Fibroblast of skin of abdomen (primary cell): ENCODE results near the gene POFUT2.

ENCODE experiments used
- DNase-seq: peaks from one replicate; pipeline ENCODE4 v3.0.0-alpha.2; 2013

POFUT2 gene

DNA sequence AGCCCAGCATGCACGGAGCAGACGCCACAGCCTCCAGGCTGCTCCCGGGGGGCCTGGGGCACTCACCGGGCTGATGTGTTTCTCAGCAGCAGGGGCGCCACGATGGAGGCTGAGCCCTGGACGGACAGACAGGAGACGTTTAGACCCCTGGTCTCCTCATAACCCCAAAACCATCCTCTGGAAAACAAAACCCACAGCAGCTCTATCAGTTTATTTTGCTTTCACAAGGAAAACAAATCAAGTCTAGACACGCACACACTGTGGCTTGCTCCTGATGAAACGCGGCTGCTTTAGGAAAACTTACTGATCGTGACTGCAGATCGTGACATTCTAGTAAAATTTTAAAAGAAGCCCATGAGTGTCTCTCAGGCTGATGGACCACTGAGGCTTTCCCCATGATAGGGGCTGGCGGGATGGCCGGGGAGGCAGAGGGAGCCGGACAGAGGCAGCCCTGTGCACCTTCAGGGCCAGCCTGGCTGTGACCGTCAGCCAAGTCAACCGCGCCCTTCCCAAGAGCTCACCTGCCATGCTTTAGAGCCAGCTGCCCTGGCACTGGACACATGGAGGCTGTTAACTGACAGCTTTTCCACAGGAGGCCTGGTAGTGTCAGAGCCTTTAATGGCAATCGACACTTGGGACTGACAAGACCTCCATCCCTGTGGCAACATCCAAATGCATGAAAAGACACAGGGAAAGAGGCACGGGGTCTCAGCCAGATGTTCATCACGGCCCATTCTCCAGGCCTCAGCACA, 5.2 kb downstream of the POFUT2 start:
- DNase-seq, result no peak

DNA sequence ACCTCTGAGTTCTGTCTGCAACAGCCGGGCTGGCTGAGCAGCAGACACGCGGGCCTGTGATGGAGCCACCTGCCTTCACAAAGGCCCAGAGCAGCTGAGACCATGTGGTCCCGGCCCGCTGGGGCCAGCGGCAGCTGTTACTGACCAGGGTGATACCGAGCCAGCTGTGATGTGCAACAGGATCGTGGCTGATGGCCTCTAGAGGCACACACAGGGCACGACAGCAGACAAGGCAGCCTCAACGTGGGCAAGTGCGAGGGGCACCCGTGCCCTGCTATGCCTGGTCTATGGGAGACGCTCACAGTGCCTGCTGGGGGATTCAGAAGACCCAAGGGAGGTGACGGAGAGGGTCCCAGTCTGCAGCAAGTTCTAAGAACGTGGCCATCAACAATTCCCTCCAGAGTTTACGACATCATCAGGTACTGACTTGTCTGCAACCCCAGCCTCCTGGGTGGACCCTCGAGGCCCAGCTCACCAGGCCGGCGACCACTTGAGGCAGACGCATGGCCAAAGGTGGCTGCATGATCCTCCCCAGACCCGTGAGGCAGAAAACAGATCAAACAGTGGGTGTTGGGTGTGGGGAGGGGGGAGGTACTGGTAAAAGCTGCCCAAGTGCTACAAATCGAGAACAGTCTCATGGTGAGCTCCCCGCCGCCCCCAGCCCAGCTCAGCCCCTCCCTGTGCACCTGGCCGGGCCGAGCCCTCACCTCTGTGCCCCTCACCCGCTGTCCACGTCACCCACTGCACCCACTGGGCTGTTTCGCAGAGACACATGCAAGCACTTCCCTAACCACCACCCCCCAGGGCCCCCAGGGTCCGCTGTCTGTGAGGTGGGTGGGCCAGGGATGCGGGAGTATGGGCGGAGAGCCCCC, 6.0 kb downstream of the POFUT2 start:
- no peak for DNase-seq

DNA sequence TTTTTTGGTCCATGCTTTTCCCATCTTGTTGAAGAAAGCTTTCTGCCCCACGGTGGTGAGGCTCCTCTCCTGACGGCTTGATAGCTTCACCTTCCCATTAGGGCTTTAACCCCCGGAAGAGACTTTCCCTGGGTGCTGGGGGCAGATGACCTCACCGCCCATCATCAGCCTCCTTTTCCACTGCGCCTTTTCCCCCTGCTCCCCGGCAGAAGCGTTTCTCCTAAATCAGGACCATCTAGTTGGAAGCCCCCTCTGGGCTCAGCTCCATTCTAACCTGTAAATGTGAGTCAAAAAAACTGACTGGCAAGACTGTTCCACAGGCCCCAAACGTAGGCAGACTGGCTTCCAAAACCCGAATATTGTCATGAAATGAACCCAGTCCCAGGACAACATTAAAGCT, 6.7 kb downstream of the POFUT2 start:
- DNase-seq, result no peak

DNA sequence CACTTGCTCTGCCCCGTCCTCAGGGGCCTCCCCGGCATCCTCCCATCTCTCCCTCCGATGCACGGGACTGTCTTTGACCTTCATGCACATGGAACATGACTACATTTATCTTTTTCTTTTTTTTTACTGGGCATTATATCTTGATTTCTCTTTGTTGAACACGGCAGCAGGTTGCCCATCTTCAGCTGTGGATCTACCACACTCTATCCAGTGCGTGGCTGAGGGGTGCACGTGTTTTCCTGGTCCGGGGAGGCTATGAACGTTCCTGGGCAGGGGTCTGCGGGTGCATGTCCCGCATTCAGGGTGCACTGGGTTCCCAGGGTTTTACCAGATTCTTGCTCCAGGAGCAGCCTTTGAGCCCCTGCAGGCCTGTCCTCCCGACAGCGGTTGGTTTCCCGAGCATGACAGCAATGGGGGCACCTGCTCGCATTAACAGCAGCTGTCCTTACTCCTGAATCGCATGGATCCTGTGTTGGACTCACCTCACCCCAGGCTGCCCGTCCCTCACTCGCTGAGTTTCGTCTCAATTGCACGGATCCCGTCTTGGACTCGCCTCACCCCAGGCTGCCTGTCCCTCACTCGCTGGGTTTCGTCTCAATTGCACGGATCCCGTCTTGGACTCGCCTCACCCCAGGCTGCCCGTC, 7.4 kb downstream of the POFUT2 start:
- no peak for DNase-seq

DNA sequence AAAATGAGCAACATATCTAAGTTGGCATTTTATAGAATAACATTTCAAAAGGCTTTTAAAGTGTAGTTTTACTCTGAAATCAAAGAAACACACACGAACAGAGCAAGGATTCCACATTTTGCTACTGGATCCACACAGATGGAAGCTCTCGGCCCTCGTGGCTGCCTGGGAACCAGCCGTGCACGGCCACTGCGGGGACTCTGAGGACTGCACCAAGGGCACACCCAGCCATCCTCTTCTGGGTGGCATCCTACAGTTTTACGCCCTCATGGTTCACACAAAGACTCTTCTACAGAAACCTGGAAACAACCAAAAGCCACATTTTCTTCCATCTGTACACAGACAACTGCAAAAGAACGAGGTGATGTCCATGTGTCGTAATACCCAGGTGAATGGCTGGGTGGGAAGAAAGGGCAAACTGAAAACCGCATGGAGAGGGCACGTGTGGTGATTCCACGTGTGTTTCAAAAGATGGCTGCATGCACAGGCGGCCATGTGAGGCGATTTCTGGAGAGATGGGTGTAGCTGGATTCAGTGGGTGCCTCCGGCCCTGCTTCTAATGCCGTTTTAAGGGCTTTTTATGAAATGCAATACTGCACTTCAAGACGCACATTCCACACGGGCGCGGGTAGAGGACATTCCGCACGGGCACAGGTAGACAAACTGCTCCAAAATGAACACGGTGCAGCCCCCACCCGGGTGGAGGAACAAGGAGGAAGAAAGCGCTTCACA, 8.1 kb downstream of the POFUT2 start:
- DNase-seq, result no peak

DNA sequence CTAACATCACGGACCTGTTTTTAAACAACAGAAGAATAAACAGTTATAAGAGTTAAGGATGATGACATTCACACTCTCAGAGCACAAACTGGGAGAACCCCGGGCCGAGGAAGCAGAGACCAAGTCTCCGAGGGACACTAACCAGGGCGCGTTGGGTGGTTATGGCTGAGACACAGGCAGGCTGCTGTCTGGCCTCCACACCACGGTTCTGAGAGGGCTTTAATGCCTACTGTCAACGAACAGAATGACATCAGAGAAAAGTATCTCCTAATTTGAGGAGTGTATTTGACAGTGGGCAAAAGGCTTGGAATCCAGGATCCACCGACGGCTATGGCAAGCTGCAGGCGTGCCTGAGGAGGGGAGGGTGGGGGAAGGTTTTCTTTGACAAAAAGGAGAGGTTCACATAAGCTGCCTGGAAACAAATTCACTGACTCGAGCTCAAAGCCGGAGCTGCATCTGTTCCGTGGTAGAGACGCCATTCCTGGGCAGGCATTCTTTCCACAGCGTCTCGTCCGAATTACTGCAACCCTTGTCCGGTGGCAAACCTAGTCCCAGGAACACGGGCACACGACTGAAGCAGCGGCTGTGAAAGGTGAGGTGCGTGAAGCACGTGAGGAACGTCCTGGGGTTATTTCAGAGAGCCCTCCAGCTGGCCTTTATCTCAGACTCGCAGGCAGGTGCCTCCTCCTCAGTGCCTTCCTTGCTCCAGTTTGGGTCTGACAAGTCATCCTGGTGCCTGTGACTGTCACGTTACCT, 9.4 kb downstream of the POFUT2 start:
- DNase-seq, result no peak

DNA sequence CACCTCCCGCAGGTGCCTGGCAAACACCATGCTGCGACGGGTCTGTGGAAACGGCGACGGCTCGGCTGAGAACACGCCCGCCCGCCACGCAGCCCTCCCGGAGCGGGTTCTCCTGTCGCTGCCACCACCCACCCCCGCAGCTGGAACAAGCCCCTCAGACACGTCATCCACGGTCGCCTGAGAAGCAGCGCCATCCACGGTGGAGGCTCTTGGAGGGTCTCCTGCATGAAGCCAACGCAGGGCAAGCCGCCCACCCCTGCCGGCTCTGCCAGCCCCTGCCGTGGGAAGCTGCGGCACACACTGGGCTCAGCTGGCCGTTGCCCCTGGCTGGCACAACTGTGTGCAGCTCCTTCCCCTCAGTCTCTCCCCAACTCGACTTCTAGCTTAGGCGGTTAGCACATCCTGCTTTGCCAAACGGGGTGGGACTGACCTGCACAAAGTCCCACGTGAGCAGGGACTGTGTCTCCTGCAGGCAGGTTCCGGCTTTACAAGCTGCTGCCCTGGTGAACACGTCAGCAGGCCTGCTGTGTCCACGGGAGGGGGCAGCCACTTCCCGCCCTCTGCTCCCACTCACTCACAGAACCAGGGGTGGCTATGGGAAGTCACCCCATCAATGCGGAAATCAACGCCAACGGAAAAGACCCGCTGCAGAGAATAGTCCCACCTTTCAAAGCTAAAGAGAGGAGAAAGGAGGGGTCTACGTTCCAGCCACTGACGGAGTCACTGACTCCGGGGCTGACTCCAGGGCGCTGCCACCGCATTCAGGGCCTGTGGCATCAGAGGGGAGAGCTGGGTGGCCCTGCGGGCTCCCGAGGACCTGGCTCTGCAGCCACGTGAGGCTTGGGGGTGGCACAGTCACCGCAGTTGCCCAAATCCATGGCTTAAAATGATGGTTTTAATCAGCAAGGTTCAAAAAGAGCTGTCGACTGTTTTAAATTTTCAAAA, 10.3 kb downstream of the POFUT2 start:
- no peak for DNase-seq

DNA sequence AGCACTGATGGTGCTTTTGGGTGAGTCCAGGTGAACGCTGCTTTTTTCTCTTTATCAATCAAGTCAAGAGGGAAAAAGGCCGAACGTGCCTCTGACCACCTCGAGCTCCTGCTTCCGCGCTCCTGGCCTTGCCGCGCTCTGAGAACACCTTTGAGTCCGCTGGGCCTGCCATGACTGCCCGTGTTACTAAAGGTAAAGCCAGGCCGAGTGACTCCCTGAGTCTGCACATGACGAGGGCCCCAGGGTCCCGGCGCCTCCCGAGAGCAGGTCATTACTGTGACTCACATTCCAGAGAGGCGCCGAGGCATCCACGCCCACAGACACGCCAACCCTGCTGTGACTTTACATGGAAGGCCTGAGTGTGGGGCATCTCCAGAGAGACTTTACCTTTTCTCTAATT, 11.1 kb downstream of the POFUT2 start:
- no peak for DNase-seq

DNA sequence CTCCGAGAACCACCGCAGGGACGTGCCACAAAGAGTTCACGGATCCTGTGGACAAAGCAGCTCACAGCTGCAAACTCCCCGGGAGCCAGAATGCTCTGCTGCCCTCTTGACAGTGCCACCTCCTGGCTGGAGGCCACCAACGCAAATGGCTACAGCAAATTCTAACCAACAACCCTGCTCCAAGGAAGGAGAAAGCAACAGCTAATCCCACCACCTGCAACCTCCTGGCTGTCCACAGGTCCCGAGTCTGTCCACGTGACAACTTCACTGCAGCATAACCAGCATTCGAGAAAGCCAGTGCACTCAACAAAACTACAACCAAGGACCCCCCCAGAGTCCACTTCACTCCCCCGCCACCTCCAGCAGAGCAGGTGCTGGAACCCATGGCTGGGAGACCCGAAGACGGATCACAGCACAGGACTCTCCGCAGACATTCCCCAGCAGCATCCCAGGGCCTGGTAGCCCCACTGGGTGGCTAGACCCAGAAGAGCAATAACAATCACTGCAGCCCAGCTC, 17.3 kb downstream of the POFUT2 start:
- DNase-seq, result no peak

DNA sequence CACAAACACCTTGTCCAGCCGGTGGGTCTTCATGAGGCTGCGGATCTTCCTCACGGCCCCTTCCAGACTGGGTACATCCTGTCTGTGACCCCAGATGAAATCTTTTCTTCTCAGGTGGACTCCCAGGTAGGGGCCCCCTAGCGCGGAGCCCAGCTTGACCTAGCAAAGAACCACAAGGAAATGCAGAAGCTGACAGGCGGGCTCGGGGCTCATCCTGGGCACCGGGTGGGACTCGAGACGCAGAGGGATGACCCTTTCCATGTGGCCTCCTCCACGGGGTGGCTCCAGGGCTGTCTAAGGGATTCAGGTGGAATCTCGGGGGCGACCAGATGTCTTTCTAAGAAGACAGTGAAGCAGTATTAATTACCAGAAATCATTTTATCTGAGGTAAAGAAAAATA, 17.8 kb downstream of the POFUT2 start:
- no peak for DNase-seq

DNA sequence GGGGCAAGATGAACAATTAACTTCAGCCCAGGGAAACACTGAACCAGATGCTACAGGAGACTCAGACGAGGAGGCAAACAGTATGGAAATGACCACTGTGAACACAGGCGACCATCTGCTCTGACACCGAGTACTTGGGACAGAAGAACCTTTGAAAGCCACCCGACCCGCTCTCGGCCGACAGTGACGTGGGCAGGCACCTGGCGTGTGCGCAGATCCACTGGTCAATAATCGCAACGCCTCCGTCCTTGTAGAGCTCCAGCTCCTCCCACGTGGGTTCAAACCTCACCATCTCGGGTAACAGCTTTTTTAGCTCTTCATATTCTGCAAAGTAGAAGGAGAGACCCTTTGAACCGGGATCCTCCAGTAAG, 20.3 kb downstream of the POFUT2 start:
- no peak for DNase-seq

DNA sequence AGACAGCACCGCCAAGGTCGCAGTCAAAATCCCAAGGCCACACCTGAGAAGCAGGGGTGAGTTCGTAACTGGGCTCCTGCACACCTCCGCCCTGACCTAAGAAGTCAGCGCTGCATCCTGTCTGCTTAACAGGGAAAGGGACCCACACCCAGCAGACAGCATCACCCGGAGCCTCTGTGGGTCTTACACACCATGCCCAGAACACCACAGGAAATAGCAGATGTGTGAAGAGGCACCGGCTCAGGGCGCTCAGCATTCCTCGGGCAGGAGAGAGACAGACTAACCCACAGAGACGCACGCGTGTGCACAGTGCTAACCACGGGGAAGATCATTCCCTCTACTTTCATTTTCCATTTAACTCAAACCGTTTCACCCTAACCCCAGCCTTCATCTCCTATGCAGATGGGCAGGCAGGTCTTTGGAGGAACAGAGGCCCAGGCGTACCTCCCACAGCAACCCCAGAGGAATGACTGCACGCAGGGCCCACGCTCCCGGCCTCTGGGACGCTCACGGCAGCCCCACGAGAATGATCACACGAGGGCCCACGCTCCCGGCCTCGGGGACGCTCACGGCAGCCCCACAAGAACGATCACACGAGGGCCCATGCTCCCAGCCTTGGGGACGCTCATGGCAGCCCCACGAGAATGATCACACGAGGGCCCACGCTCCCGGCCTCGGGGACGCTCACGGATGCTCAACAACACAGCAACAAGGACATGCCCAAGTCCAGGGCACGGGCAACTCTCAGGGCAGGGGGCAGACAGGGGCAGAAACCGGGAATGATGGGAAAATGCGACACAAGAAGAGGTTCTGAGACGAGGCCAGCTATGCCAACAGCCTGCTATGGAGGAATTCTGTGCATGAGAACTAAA, 20.9 kb downstream of the POFUT2 start:
- peak; percentile 53 for DNase-seq

DNA sequence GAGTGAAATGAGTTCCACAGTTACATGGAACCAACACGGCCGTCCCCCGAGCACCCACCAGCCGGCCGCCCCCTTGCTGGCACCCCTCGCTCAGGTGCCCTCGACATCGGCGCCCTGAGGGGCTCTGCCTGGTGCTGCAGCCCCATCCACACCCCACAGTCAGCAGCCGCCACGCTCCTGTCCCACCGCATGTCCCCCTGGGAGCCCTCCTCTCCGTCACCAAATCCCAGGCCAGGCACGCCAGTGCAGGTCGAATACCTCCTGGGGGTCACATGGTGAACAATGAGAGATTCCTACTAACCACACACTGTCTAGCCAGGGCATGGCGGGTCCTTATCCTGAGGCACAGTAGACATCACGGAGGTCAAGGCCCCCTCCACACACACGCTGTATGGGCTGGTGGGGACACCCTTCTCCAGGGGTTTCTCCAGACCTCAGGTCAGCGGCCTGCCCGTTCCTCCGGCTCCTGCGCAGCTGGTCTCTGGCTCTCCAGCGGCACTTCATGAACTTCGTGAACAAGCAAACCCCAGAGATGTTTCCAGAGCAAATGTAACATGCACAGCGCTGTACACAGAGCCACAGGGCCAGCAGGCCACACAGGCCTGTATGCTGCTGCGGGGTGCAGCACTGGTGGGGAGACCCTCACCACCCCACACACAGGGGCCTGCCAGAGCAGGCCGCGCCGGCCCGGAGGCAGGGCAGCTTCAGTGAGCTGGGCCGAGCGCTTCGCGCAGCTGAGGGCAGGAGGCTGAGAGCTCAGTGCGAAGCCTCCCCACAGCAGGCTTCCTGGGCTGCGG, 21.8 kb downstream of the POFUT2 start:
- no peak for DNase-seq

DNA sequence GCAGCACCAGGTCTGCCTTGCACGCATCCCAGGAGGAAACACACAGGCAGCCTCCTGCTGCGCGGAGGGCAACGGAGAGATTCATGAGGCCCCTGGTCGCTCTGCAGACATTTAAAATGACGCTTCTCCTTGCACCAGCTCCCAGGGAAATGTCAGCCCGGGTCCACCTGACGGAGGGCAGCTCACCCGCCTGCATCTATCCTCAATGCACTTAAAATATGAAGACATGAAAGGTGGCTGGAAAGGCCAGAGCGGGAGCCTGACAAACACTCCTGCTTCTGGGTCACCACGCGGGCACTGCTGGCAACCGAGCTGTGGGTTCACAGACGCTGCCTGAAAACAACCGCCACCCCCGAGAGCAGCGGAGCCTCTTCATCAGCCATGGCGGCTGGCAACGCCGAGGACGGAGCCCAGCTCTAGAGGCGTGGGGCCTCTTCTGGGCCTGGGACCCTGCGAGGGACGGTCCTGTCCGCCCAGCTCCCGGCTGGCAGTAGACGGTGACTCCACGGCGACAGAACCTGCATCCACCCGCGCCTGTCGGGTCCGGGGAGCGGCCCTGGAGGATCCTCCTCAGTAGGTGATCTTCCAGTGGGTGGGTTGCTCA, 22.7 kb downstream of the POFUT2 start:
- no peak for DNase-seq

DNA sequence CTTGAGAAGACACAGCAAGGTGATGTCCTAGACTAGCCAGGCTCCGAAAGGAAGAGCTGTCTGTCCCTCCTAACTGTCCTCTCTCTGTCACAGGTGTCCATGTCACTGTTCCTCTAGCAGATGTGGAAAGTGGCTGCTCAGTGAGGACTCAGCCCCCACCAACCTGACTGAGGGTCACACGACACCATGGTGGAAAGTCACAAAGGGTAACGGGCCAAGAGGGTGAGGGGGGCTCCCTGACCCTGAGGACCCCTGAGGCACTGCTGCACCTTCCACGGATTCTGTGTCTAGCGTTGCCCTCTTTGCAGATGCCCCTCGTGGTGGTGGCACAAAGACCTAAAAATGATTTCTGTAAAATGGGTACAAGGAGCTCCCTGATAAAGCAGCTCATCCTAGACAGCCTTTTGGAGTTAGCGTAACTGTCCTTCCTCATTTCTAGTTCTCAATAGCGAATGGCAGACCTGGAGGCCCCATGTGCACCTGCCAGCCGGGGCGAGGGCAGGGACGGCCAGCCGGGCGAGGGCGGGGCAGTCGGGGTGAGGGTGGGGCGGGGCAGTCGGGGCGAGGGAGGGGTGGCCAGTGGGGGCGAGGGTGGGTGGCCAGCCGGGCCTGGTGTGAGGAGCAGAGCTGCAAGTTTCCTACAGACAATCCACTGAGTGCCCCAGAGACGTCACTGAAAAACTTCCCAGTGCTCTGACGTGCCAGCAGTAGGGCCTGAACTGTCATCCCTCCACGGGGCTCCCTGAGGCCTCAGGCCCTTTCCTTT, 23.4 kb downstream of the POFUT2 start:
- DNase-seq, result no peak

DNA sequence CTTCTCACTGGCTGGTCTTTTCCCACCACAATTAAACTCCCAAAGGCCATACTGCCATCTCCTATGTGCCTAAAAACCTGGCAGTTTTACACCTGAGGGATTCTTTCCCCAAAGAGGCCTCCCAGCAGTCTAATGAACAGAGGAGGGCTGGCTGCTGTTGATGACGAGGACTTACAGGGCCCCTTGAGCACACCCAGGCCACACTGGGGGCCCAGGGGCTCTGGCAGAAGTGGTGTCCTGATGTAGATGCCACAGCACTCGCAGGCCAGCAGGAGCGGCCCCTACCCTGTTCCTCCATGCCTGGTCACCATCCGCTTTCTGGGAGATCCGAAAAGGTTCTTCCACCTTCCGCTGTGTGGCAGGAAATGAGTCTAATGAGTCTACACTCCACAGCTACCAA, 24.2 kb downstream of the POFUT2 start:
- DNase-seq, result no peak

DNA sequence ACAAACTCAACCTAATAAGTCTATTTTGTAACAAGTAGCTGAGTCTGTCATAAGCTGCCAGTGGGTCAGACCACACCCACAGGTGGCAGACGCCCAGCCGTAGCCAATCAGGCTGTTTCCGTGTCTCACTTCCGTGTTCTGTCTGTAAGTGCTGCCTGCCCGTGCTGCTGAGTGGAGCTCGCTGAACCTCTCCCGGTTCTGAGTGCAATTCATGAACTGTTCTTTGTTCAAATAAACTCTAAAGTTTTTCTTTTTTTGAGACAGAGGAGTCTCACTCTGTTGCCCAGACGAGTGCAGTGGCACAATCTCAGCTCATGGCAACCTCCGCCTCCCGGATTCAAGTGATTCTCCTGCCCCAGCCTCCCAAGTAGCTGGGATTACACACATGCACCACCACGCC, 25.1 kb downstream of the POFUT2 start:
- DNase-seq, result no peak
